ENCODE data around the gene FGA.
"Not testable (repeated sequence)": the region's sequence is repeated elsewhere in the genome, so short reads cannot be mapped to it uniquely, and the experiment has no call there.

- not testable (repeated sequence) for TF ChIP-seq CTCF, EZH2phosphoT487 (IDR thresholded peaks at IDR 0.05)
These were observed 3.8 kb upstream of the FGA start for GRCh38 chr4:154594343-154594742.
